Stimulated activated naive CD4-positive, alpha-beta T cell (primary cell): ENCODE data around the gene HTR2B.
"Not testable (repeated sequence)": the region's sequence is repeated elsewhere in the genome, so short reads cannot be mapped to it uniquely, and the experiment has no call there.

Source experiments
- DNase-seq, 6 experiments: peaks; one replicate each; lab custom pipeline; 2025; lab: John Stamatoyannopoulos, UW

HTR2B gene

GRCh38 chr2:231093933-231094332 lies 30.9 kb downstream of the HTR2B start:
- DNase-seq, result no peak

- DNase-seq, result no peak
These were observed 36.1 kb downstream of the HTR2B start for GRCh38 chr2:231088754-231089153.

- DNase-seq, result no peak
These were observed 40.3 kb downstream of the HTR2B start for GRCh38 chr2:231084565-231084964.

- no peak for DNase-seq
These were observed 55.3 kb downstream of the HTR2B start for GRCh38 chr2:231069379-231070054.

GRCh38 chr2:231068525-231069222 lies 56.2 kb downstream of the HTR2B start:
- no peak for DNase-seq

GRCh38 chr2:231067531-231067930 lies 57.3 kb downstream of the HTR2B start:
- DNase-seq, result not testable (repeated sequence)

- no peak for DNase-seq
These were observed 58.9 kb downstream of the HTR2B start for GRCh38 chr2:231065966-231066365.

- DNase-seq, result no peak
These were observed 61.5 kb downstream of the HTR2B start for GRCh38 chr2:231063347-231063746.

GRCh38 chr2:231062776-231063175 lies 62.1 kb downstream of the HTR2B start:
- DNase-seq, result no peak

- no peak for DNase-seq
These were observed 65.1 kb downstream of the HTR2B start for GRCh38 chr2:231059756-231060155.

- DNase-seq, result no peak
These were observed 65.9 kb downstream of the HTR2B start for GRCh38 chr2:231058761-231059550.
